Natural killer cell (primary cell): ENCODE measurements around the gene ACCSL. TPM values are rescaled to one million over a fixed set of nuclear protein-coding genes. Genes with fewer than 3 reads are reported as not detected.
A peak's percentile ranks its signal among the peaks of the same experiment; 100 is the strongest.

Experiments
- ATAC-seq, 3 donors: fragments of 150-1000 bp in 2 of 3; fragments of 200-7000 bp in 1 of 3; cut with Tn5 transposase; 1 replicate in 1 of 3; 2 replicates in 2 of 3; pipeline ENCODE4 v1.10.0; 2021; ENCODE audit warnings: mild to moderate bottlenecking in 2 of 3, moderate library complexity in 2 of 3
- DNase-seq, 2 donors: peaks; one replicate each; pipeline versions ENCODE4 v3.0.0 to v3.0.0-alpha.2; 2013 to 2021; ENCODE audit warnings: mixed read lengths in 1 of 2
- H3K27ac ChIP-seq: one replicate; pipeline ENCODE4 v1.5.1; 2013; ENCODE audit warnings: mild to moderate bottlenecking, low read length
- H3K27me3 ChIP-seq: one replicate; pipeline ENCODE4 v1.6.1; 2013; ENCODE audit warnings: low read length; ENCODE audit not compliant: control insufficient read depth, insufficient read depth
- H3K36me3 ChIP-seq: one replicate; pipeline ENCODE4 v1.6.1; 2013; ENCODE audit warnings: low read length; ENCODE audit not compliant: control insufficient read depth, insufficient read depth
- H3K4me1 ChIP-seq: one replicate; pipeline ENCODE4 v1.6.1; 2013; ENCODE audit warnings: low read length; ENCODE audit not compliant: control insufficient read depth, insufficient read depth
- H3K4me3 ChIP-seq: one replicate; pipeline ENCODE4 v1.5.1; 2013; ENCODE audit warnings: low read length
- H3K9me3 ChIP-seq: one replicate; pipeline ENCODE4 v1.6.1; 2013; ENCODE audit warnings: low read length; ENCODE audit not compliant: control insufficient read depth, insufficient read depth
- H3K27ac Mint-ChIP-seq, 2 donors: one replicate each; pipeline ENCODE4 v1.8.0; 2022; ENCODE audit warnings: mild to moderate bottlenecking in 2 of 2, mixed read lengths in 2 of 2, moderate library complexity in 1 of 2
- H3K27me3 Mint-ChIP-seq, 2 donors: one replicate each; pipeline ENCODE4 v1.8.0; 2022; ENCODE audit warnings: low read depth in 2 of 2, mixed read lengths in 2 of 2
- H3K36me3 Mint-ChIP-seq: one replicate; pipeline ENCODE4 v1.8.0; 2022; ENCODE audit warnings: mixed read lengths
- H3K4me1 Mint-ChIP-seq, 2 donors: one replicate each; pipeline ENCODE4 v1.8.0; 2022; ENCODE audit warnings: mixed read lengths in 2 of 2
- H3K4me3 Mint-ChIP-seq: one replicate; pipeline ENCODE4 v1.8.0; 2022; ENCODE audit warnings: mild to moderate bottlenecking, moderate library complexity, mixed read lengths
- H3K9me3 Mint-ChIP-seq, 2 donors: one replicate each; pipeline ENCODE4 v1.8.0; 2022; ENCODE audit warnings: mixed read lengths in 2 of 2
- CTCF ChIP-seq: fragments of 200-600 bp; IDR thresholded peaks from one replicate; pipeline ENCODE4 v1.8.0; 2022; ENCODE audit warnings: antibody characterized with exemption
- WGBS: methylation state at CpG from one replicate; pipeline ENCODE4 v1.1.7; 2013; ENCODE audit warnings: missing lambda C conversion rate; ENCODE audit not compliant: insufficient coverage; 5-methylcytosine and 5-hydroxymethylcytosine counted together
- intact Hi-C: fragments of 100-400 bp; cut with micrococcal nuclease; formaldehyde crosslinking; loops from one replicate; pipeline ENCODE4 v1.14.2; 2022
- total RNA-seq, 4 donors: library from RNA; stranded (reverse); fragments of 120-200 nt in 1 of 4; gene quantifications; one replicate each; pipeline versions ENCODE4 v1.2.3 to v1.2.4, GENCODE V29; 2013 to 2022

The ACCSL gene
- total RNA-seq, 3 donors from 2014 or later (not counting 1 experiment from before 2014, with no cell fraction given) = not detected

DNA sequence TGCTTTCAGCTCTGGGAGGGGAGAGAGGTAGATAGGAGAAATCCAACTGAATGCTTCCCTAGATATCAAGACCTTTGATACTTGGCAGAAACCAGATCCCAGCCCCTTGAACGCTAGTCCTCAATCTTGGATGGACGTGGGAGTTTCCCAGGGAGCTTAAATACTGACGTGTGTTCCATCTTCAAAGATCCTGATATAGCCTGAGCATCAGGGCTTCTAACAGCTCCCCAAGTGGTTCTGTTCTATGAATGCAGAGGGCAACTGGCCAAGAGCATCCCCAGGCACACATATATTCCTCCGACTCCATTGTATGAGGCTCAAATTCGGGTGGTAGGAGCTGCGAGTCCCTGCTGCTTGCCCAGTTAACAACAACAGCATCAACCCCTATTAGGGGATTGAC is 9.6 kb downstream of the ACCSL start:
- Histone ChIP-seq H3K4me1 (no peaks in the 10 kb centered on the region), H3K27ac (no peak overlapping the region), H3K36me3 (no peaks in the 10 kb centered on the region), H3K9me3 (no peaks in the 10 kb centered on the region), H3K27me3 (no peaks in the 10 kb centered on the region), H3K4me3 (no peak overlapping the region)
- WGBS = 90% methylated on average over 6 of the region's 6 CpGs
- no peak for TF ChIP-seq CTCF
- no peaks in the 10 kb centered on the region for H3K36me3 Mint-ChIP-seq
- ATAC-seq (no peak), DNase-seq (no peak)
- H3K4me3 Mint-ChIP-seq = no peak overlapping the region
- intact Hi-C loops = no loop called here
- H3K4me1 Mint-ChIP-seq = no peaks in the 10 kb centered on the region
- H3K9me3 Mint-ChIP-seq = no peaks in the 10 kb centered on the region
- H3K27ac Mint-ChIP-seq = no peak overlapping the region
- H3K27me3 Mint-ChIP-seq = peaks cover 0 to 3% of the 10 kb centered on the region in 2 donors

DNA sequence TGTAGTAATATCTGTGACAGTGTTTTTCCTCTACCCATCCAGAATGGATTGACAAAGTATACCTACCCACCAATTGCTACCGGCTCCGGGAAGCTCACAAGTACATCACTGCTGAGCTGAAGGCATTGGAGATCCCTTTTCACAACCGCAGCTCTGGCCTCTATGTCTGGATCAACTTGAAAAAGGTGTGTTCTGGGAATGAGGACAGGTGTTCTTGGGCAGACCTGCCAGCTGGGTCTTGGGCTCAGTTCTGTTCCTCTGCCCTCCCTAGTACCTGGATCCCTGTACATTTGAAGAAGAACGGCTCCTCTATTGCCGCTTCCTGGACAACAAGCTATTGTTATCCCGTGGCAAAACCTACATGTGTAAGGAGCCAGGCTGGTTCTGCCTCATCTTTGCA is 10.5 kb downstream of the ACCSL start:
- Mint-ChIP-seq H3K36me3 (no peaks in the 10 kb centered on the region), H3K4me3 (no peak overlapping the region), H3K4me1 (no peaks in the 10 kb centered on the region), H3K9me3 (no peaks in the 10 kb centered on the region), H3K27me3 (peaks cover 0 to 3% of the 10 kb centered on the region in 2 donors), H3K27ac (no peak overlapping the region)
- no peak overlapping the region for H3K27ac ChIP-seq
- no peaks in the 10 kb centered on the region for H3K4me1 ChIP-seq
- no peaks in the 10 kb centered on the region for H3K9me3 ChIP-seq
- DNase-seq (no peak), ATAC-seq (no peak)
- intact Hi-C loops = no loop called here
- 100% methylated on average over 6 of the region's 6 CpGs for WGBS
- TF ChIP-seq CTCF = no peak
- no peaks in the 10 kb centered on the region for H3K27me3 ChIP-seq
- no peaks in the 10 kb centered on the region for H3K36me3 ChIP-seq
- no peak overlapping the region for H3K4me3 ChIP-seq

GRCh38 chr11:44065161-44065661 is 17.4 kb downstream of the ACCSL start:
- H3K27me3 ChIP-seq = no peaks in the 10 kb centered on the region
- H3K4me3 ChIP-seq = peak overlapping the region; percentile 96
- H3K36me3 Mint-ChIP-seq = peaks cover 5% of the 10 kb centered on the region
- peak overlapping the region; percentile 93 for H3K4me3 Mint-ChIP-seq
- H3K9me3 ChIP-seq = no peaks in the 10 kb centered on the region
- H3K9me3 Mint-ChIP-seq = no peaks in the 10 kb centered on the region
- peak overlapping the region; percentile 79 to 95 for H3K27ac Mint-ChIP-seq
- peak overlapping the region; percentile 70 for H3K27ac ChIP-seq
- WGBS = 87% methylated on average over 3 of the region's 4 CpGs
- H3K4me1 ChIP-seq = peaks cover 13% of the 10 kb centered on the region
- peaks cover 20 to 33% of the 10 kb centered on the region in 2 donors for H3K4me1 Mint-ChIP-seq
- no peaks in the 10 kb centered on the region for H3K36me3 ChIP-seq
- DNase-seq = peak in 1 of 2 donors; percentile 12
- ATAC-seq = no peak
- peaks cover 0 to 3% of the 10 kb centered on the region in 2 donors for H3K27me3 Mint-ChIP-seq
- intact Hi-C loops = no loop called here
- TF ChIP-seq CTCF = no peak
